K562 (cell line): ENCODE results near the gene UPF1. TPM values are rescaled to one million over a fixed set of nuclear protein-coding genes. Genes with fewer than 3 reads are reported as not detected.
A peak's percentile ranks its signal among the peaks of the same experiment; 100 is the strongest.

ENCODE experiments used
- ATAC-seq: fragments of 200-7000 bp; cut with Tn5 transposase; 3 replicates; pipeline ENCODE4 v1.9.1; 2020; ENCODE audit warnings: moderate library complexity
- BruUV-seq: library from RNA; stranded (reverse); fragments of 400-500 nt; replicated peaks from 2 replicates; lab custom pipeline; 2021; lab: Mats Ljungman, UMichigan
- CTCF ChIA-PET: fragments of 300-600 bp; formaldehyde crosslinking; extraction: SDS; loops from one replicate; lab custom pipeline; 2021; ENCODE audit warnings: low intra/inter-chr PET ratio; lab: Yijun Ruan, JAX
- POLR2A ChIA-PET: fragments of 300-600, 350-650 bp; sonication (Branson Sonifier 250); formaldehyde crosslinking; extraction: SDS; loops from one replicate; lab custom pipeline; 2021; ENCODE audit warnings: antibody characterized with exemption, inconsistent platforms; lab: Yijun Ruan, JAX
- DNase-seq, 4 experiments: peaks; one replicate each; pipeline versions ENCODE4 v3.0.0 to v3.0.0-alpha.2; 2011 to 2018; ENCODE audit warnings: low spot score in 3 of 4, mixed read lengths in 3 of 4; ENCODE audit errors: extremely low read depth in 1 of 4
- FAIRE-seq: peaks from 2 replicates; lab custom pipeline; 2011; peaks lifted over from hg19 to GRCh38; lab: Jason Lieb, UNC
- H2AFZ ChIP-seq: 2 replicates; pipeline ENCODE4 v1.6.0; 2011; ENCODE audit warnings: low read depth, low read length, control low read depth, inconsistent platforms
- H3K27ac ChIP-seq: fragments of 200-600 bp; 3 replicates; pipeline ENCODE4 v1.8.0; 2011; ENCODE audit warnings: low read depth, mild to moderate bottlenecking, control low read depth, inconsistent platforms, low read length, moderate library complexity, mixed read lengths; ENCODE audit errors: extremely low read depth
- H3K27me3 ChIP-seq, 2 experiments: fragments of 300-600 bp in 1 of 2; 2 replicates in 1 of 2; 3 replicates in 1 of 2; pipeline versions ENCODE4 v1.6.0 to v1.8.0; 2011; ENCODE audit warnings: inconsistent platforms in 2 of 2, low read length in 2 of 2, mild to moderate bottlenecking in 1 of 2, mixed read lengths in 1 of 2, moderate library complexity in 1 of 2; ENCODE audit not compliant: control insufficient read depth in 2 of 2, insufficient read depth in 2 of 2
- H3K36me3 ChIP-seq: fragments of 300-600 bp; 3 replicates; pipeline ENCODE4 v1.8.0; 2011; ENCODE audit warnings: mild to moderate bottlenecking, low read length, inconsistent platforms; ENCODE audit not compliant: control insufficient read depth, insufficient read depth
- H3K4me1 ChIP-seq, 2 experiments: fragments of 200-600 bp in 1 of 2; replicated peaks in 1 of 2; 2 replicates in 1 of 2; 3 replicates in 1 of 2; pipeline versions ENCODE4 v1.5.1 to v1.8.0; 2011; ENCODE audit warnings: inconsistent platforms in 2 of 2, low read length in 2 of 2, mild to moderate bottlenecking in 1 of 2, mixed read lengths in 1 of 2, moderate library complexity in 1 of 2; ENCODE audit not compliant: control insufficient read depth in 2 of 2, insufficient read depth in 2 of 2
- H3K4me2 ChIP-seq: 2 replicates; pipeline ENCODE4 v1.6.1; 2011; ENCODE audit warnings: low read length, control low read depth, inconsistent platforms, mixed read lengths; ENCODE audit not compliant: insufficient read depth
- H3K4me3 ChIP-seq: fragments of 200-600 bp; sonication (generic), shearing (Covaris generic); 2 replicates; pipeline ENCODE4 v1.5.1; 2016; ENCODE audit warnings: control low read depth, inconsistent platforms
- H3K79me2 ChIP-seq: fragments of 200-600 bp; 3 replicates; pipeline ENCODE4 v1.8.0; 2011; ENCODE audit warnings: low read length, inconsistent platforms; ENCODE audit not compliant: control insufficient read depth, insufficient read depth
- H3K9ac ChIP-seq, 2 experiments: 2 replicates each; pipeline versions ENCODE4 v1.6.0 to v1.6.1; 2011; ENCODE audit warnings: low read depth in 2 of 2, low read length in 2 of 2, control low read depth in 1 of 2, inconsistent platforms in 1 of 2, mild to moderate bottlenecking in 1 of 2, mixed read lengths in 1 of 2; ENCODE audit not compliant: insufficient read depth in 1 of 2
- H3K9me1 ChIP-seq: one replicate; pipeline ENCODE4 v1.6.0; 2011; ENCODE audit warnings: inconsistent platforms, mild to moderate bottlenecking, low read length, moderate library complexity; ENCODE audit not compliant: control insufficient read depth, insufficient read depth
- H3K9me3 ChIP-seq: replicated peaks from 2 replicates; pipeline ENCODE4 v1.5.1; 2011; ENCODE audit warnings: low read depth, low read length, inconsistent platforms; ENCODE audit not compliant: control insufficient read depth, insufficient read depth
- H4K20me1 ChIP-seq: replicated peaks from 2 replicates; pipeline ENCODE4 v1.6.1; 2011; ENCODE audit warnings: low read length, inconsistent platforms, mixed read lengths; ENCODE audit not compliant: control insufficient read depth, insufficient read depth
- POLR2G ChIP-seq: fragments of 200-400 bp; formaldehyde crosslinking; IDR thresholded peaks from 2 replicates; pipeline ENCODE4 v1.6.1; 2017; ENCODE audit warnings: low read depth, mild to moderate bottlenecking, antibody characterized with exemption, low read length, moderate library complexity
- SLC30A9 ChIP-seq: fragments of 250-450 bp; sonication (Bioruptor Pico); IDR thresholded peaks from 2 replicates; pipeline ENCODE4 v1.8.0; 2022; ENCODE audit warnings: mild to moderate bottlenecking, moderate library complexity
- WGBS: fragments of 100-300 bp; shearing (Covaris generic); methylation state at CpG from one replicate; pipeline ENCODE4 v1.1.6; 2016; ENCODE audit warnings: low coverage, mixed read lengths; ENCODE audit not compliant: insufficient coverage; ENCODE audit errors: missing lambda C conversion rate; 5-methylcytosine and 5-hydroxymethylcytosine counted together
- in situ Hi-C: fragments of 300-500 bp; cut with MboI; formaldehyde crosslinking; loops from 4 replicates; pipeline ENCODE4 v1.15.0; 2018; ENCODE audit warnings: inconsistent platforms, mixed read lengths
- intact Hi-C: fragments of 100-400 bp; cut with micrococcal nuclease; formaldehyde crosslinking; loops from 2 replicates; pipeline ENCODE4 v1.14.2; 2022
- polyA plus RNA-seq, 8 experiments: library from polyadenylated mRNA; depleted of rRNA in 4 of 8; stranded (reverse) in 5 of 8; unstranded in 3 of 8; fragments of >200 nt; fragmentation: Nextera tagmentation in 2 of 8; fragmentation: Illumina TruSeq in 1 of 8; extraction: Ambion mirVana in 2 of 8; extraction: Trizol in 1 of 8; gene quantifications; 2 replicates each; pipeline versions ENCODE4 v1.2.1 to v1.2.3, GENCODE V29; 2011 to 2014; ENCODE audit warnings: inconsistent platforms in 1 of 8, missing spikeins in 1 of 8
- total RNA-seq, 7 experiments: library from RNA; depleted of rRNA in 6 of 7; stranded (reverse); fragments of >200 nt in 6 of 7; fragmentation: Illumina TruSeq in 2 of 7; extraction: Trizol in 2 of 7; gene quantifications; 2 replicates each; pipeline versions ENCODE4 v1.2.1 to v1.2.3, GENCODE V29; 2011 to 2021; ENCODE audit warnings: low replicate concordance in 1 of 7

The UPF1 gene
- total and polyA plus RNA-seq, 9 of the 15 experiments (the other 6 are each of a cell fraction or from before 2014, with no cell fraction given): 0.34 to 103 (median 27.9) TPM

GRCh38 chr19:18865106-18865972 is 33.6 kb downstream of the UPF1 start:
- Histone ChIP-seq H3K9me3 (no peaks in the 10 kb centered on the region), H3K4me1 (peaks cover 0 to 40% of the 10 kb centered on the region in 2 experiments; a peak in 3 of 5 replicates), H3K4me2 (no peak overlapping the region), H2AFZ (no peak overlapping the region), H3K27ac (no peak overlapping the region), H3K36me3 (peaks cover 79% of the 10 kb centered on the region; the same call in 2 of the 3 replicates), H3K9ac (peak overlapping the region in 1 of 2 experiments; percentile 52; a peak in 2 of 4 replicates)
- CTCF ChIA-PET: interaction anchor here (1.1 kb wide), 2 partner anchors 18 to 687 kb away, joined by 3 read pairs; no protein-coding TSS in a partner anchor
- intact Hi-C loops (loop anchor here (5.0 kb wide), 1 partner anchor 93 kb away; no protein-coding TSS in a partner anchor), in situ Hi-C loops (no loop called here)
- 89% methylated on average over 15 of the region's 27 CpGs for WGBS
- no peak for DNase-seq
- no peak for ATAC-seq
- TF ChIP-seq POLR2G: peak; percentile 46; the same call in 1 of the 2 replicates
- no peak for TF ChIP-seq SLC30A9 (CRISPR knock-in tag)
- TF ChIP-seq, all 486 proteins: peak for 1
- Histone ChIP-seq H3K79me2 (no peaks in the 10 kb centered on the region), H3K27me3 (no peaks in the 10 kb centered on the region), H3K9me1 (peaks cover 3% of the 10 kb centered on the region), H3K4me3 (no peak overlapping the region), H4K20me1 (no peaks in the 10 kb centered on the region; the same call in 1 of the 2 replicates)
- no peak for FAIRE-seq
- POLR2A ChIA-PET: no interaction called here
- no TSS peak for BruUV-seq
